ENCODE measurements around the gene SLC39A9.

- no peak for TF ChIP-seq POLR2AphosphoS5 (IDR thresholded peaks at IDR 0.05; ENCODE audit: low read depth, low read length)
- no peak for TF ChIP-seq REST (IDR thresholded peaks at IDR 0.05; ENCODE audit: insufficient read depth in 1 of 2, low read depth in 2 of 2, low read length in 1 of 2)
- TF ChIP-seq CTCF (IDR thresholded peaks at IDR 0.05): no peak
- no peak for TF ChIP-seq TCF7L2 (IDR thresholded peaks at IDR 0.05; ENCODE audit: low read depth, low read length)
- no peak for TF ChIP-seq SIN3A (IDR thresholded peaks at IDR 0.05; ENCODE audit: borderline replicate concordance, insufficient read depth, low read depth, low read length)
These were observed 33.9 kb downstream of the SLC39A9 start for GRCh38 chr14:69432364-69432763.

All from Panc1 (cell line).